ENCODE results near the gene BCAS3. TPM values are rescaled to one million over a fixed set of nuclear protein-coding genes. Genes with fewer than 3 reads are reported as not detected.

BCAS3 gene
- total and polyA plus RNA-seq, 9 donors: 9.4 to 37.0 (median 21.6) TPM

- no peaks in the 10 kb centered on the region for H3K27me3 ChIP-seq
- H3K9me3 ChIP-seq: no peaks in the 10 kb centered on the region
- H3K4me3 ChIP-seq: no peak overlapping the region
- intact Hi-C loops (cut with DNase I): no loop called here
- H3K27ac ChIP-seq: no peak overlapping the region
- no peaks in the 10 kb centered on the region for H3K36me3 ChIP-seq
- 76 to 81% (median 81%) methylated on average over 10 of the region's 10 CpGs for WGBS, 3 donors
- no peak for DNase-seq
- TF ChIP-seq CTCF (IDR thresholded peaks at IDR 0.05) (no peak), POLR2A (IDR thresholded peaks at IDR 0.05) (no peak), EP300 (IDR thresholded peaks at IDR 0.05) (no peak)
- H3K4me1 ChIP-seq (ENCODE audit: insufficient read depth): no peaks in the 10 kb centered on the region
Observed at GRCh38 chr17:61423967-61424649, 746.5 kb downstream of the BCAS3 start.

DNA sequence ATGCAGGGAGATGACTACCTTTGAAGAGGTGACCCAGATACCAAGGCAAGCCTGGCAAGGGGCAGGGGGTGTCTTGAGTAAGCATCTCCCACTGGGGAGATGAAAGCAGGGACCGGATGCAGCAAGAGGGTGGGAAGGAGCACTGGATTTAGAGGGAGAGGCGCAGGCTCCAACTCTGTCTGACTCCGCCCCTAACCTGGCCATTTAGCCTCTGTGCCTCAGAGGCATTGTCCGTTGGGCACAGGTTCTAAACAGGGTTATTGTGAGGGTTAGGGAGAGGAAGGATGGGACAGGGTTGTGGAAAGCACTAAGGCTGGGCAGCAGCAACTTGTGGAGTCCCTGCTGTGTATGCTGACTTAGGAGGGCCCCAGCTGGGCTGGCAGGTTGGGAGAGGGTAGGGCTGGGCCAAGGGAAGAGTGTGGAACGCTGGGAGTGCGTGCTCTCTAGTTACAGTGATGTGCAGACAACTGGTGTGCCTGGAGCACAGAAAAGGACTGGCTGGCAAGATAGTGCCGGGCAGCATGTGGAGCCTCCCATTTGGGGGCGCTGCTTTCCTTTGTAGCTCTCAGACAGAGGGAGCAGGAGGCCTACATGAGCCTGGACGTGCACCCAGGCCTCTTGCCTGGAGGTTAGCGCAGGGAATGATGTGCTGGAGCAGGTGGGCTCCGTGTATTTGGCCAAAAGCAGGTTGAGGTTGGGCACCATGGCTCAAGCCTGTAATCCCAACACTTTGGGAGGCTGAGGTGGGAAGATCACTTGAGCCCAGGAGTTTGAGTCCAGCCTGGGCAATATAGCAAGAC lies 748.2 kb downstream of the BCAS3 start:
- H3K27ac ChIP-seq: no peak overlapping the region
- no peak overlapping the region for H3K4me3 ChIP-seq
- DNase-seq: no peak
- 43 to 45% (median 43%) methylated on average over 11 of the region's 11 CpGs for WGBS, 3 donors
- H3K9me3 ChIP-seq: no peaks in the 10 kb centered on the region
- no peaks in the 10 kb centered on the region for H3K36me3 ChIP-seq
- no peaks in the 10 kb centered on the region for H3K27me3 ChIP-seq
- TF ChIP-seq POLR2A (IDR thresholded peaks at IDR 0.05) (no peak), CTCF (IDR thresholded peaks at IDR 0.05) (no peak), EP300 (IDR thresholded peaks at IDR 0.05) (no peak)
- intact Hi-C loops (cut with DNase I): no loop called here
- no peaks in the 10 kb centered on the region for H3K4me1 ChIP-seq (ENCODE audit: insufficient read depth)

- no peaks in the 10 kb centered on the region for H3K36me3 ChIP-seq
- TF ChIP-seq POLR2A (IDR thresholded peaks at IDR 0.05) (no peak), EP300 (IDR thresholded peaks at IDR 0.05) (no peak), CTCF (IDR thresholded peaks at IDR 0.05) (no peak)
- H3K9me3 ChIP-seq: no peaks in the 10 kb centered on the region
- intact Hi-C loops (cut with DNase I): no loop called here
- no peak overlapping the region for H3K27ac ChIP-seq
- DNase-seq: no peak
- 78 to 84% (median 80%) methylated on average over 10 of the region's 10 CpGs for WGBS, 3 donors
- no peaks in the 10 kb centered on the region for H3K27me3 ChIP-seq
- H3K4me3 ChIP-seq: no peak overlapping the region
- no peaks in the 10 kb centered on the region for H3K4me1 ChIP-seq (ENCODE audit: insufficient read depth)
Observed at GRCh38 chr17:61426482-61427304, 749.0 kb downstream of the BCAS3 start.

GRCh38 chr17:61427567-61427966 lies 749.9 kb downstream of the BCAS3 start:
- Histone ChIP-seq H3K27me3 (no peaks in the 10 kb centered on the region), H3K4me3 (no peak overlapping the region), H3K9me3 (no peaks in the 10 kb centered on the region), H3K36me3 (no peaks in the 10 kb centered on the region), H3K27ac (no peak overlapping the region), H3K4me1 (ENCODE audit: insufficient read depth) (no peaks in the 10 kb centered on the region)
- intact Hi-C loops (cut with DNase I): no loop called here
- TF ChIP-seq CTCF (IDR thresholded peaks at IDR 0.05): no peak
- TF ChIP-seq EP300 (IDR thresholded peaks at IDR 0.05): no peak
- no peak for TF ChIP-seq POLR2A (IDR thresholded peaks at IDR 0.05)
- DNase-seq: no peak

All from ovary (tissue), 9 donors.